ENCODE measurements around the gene FAM81B.
"Not testable (repeated sequence)": the region's sequence is repeated elsewhere in the genome, so short reads cannot be mapped to it uniquely, and the experiment has no call there.

The FAM81B gene

DNA sequence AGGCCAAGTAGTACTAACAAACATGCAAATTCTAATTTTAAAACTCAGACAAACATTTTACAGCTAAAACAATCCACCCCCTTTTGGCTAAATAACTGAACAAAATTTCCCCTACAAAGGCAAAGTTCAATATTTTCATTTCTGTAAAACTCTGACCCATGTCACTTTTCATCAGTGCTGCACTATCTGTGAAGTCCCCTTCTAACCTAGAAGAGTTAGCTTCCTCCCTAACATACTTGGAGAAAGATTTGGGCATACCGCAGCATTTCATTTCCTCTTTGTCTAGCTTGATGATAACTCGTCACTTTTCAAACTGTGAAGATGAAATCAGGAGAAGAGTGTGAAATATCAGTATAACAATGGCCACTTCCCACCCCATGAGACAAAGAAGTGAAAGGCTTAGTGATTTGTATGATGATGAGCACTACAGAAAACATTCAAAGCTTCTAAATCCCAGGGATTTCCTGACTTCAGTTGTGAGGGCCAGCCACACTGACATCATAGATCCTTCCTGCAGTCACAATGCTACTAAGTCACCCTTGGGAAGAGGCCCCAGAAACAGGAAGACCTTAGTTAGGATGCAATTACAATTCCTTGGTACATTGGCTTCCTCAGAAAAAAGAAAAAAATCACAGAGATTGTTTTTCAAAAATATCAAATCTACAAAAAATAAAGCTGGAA, at the start of gene FAM81B:
Gene FAM81B, plus strand, starts transcription at position 555 of the 681 bp plus-strand sequence. Its CDS starts 24 bp downstream, at position 579.
- in situ Hi-C loops (cut with MboI; ENCODE audit: low sequenced_read_pairs): no loop called here

GRCh38 chr5:95341444-95341843, 49.7 kb upstream of the FAM81B start:
- in situ Hi-C loops (cut with MboI; ENCODE audit: low sequenced_read_pairs): not testable (repeated sequence)

DNA sequence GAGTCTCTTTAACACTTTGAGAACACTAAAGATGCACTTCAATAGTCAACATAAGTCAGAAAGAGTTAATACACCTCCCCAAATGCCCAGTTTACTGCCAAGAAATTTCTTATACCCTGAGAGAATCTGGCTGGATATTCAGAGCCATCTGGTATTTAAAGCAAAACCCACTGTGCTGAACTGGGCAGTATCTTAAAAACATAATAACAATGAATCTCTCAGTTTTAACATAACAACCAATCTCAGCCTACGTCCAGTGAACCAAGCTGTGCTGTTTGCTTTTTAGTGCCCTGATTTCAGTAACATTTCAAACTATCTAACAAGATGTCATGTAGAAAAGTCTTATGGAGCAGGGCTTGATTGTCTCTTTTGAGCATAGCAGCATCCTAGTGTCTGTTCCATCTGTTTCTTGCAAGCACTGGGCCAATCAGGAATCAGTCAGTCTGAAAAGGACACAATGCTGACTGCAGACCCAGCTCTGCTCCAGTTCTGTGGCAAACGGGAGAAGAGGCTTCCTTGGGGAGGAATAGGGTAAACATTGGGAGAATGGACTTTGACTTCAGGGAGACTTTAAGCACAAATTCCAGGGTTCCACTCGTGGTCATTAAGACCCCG, 43.6 kb upstream of the FAM81B start:
- in situ Hi-C loops (cut with MboI; ENCODE audit: low sequenced_read_pairs): no loop called here

- in situ Hi-C loops (cut with MboI; ENCODE audit: low sequenced_read_pairs): no loop called here
These were observed 40.5 kb upstream of the FAM81B start for GRCh38 chr5:95350631-95351030.

GRCh38 chr5:95352691-95353090, 38.5 kb upstream of the FAM81B start:
- in situ Hi-C loops (cut with MboI; ENCODE audit: low sequenced_read_pairs): no loop called here

DNA sequence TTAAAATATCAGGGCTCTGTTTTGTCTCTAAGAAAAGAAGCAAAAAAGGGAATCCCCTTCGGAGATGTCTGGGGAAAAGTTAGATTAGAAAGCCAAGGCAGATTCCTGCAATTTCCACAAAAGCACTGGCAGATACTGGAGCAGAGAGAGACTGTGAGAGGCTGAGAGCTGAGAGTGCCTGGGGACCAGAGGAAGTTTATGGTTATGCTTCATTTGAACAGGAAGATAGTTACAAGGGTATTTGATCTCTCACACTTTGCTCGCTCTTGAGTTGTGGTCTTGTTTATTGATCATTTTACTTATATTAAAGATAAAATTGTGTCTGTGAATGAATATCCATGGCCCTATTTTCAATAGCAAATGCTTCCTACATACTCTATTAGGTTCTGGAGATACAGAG, 32.8 kb upstream of the FAM81B start:
- in situ Hi-C loops (cut with MboI; ENCODE audit: low sequenced_read_pairs): no loop called here

GRCh38 chr5:95358848-95359247, 32.3 kb upstream of the FAM81B start:
- in situ Hi-C loops (cut with MboI; ENCODE audit: low sequenced_read_pairs): no loop called here

DNA sequence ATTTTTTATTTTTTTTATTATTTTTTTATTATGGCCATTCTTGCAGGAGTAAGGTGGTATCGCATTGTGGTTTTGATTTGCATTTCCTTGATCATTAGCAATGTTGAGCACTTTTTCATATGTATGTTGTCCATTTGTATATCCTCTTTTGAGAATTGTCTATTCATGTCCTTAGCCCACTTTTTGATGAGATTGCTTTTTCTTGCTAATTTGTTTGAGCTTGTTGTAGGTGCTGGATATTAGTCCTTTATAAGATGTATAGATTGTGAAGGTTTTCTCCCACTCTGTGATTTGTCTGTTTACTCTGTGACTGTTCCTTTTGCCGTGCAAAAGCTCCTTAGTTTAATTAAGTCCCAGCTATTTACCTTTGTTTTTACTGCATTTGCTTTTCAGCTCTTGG, 30.5 kb upstream of the FAM81B start:
- in situ Hi-C loops (cut with MboI; ENCODE audit: low sequenced_read_pairs): not testable (repeated sequence)

DNA sequence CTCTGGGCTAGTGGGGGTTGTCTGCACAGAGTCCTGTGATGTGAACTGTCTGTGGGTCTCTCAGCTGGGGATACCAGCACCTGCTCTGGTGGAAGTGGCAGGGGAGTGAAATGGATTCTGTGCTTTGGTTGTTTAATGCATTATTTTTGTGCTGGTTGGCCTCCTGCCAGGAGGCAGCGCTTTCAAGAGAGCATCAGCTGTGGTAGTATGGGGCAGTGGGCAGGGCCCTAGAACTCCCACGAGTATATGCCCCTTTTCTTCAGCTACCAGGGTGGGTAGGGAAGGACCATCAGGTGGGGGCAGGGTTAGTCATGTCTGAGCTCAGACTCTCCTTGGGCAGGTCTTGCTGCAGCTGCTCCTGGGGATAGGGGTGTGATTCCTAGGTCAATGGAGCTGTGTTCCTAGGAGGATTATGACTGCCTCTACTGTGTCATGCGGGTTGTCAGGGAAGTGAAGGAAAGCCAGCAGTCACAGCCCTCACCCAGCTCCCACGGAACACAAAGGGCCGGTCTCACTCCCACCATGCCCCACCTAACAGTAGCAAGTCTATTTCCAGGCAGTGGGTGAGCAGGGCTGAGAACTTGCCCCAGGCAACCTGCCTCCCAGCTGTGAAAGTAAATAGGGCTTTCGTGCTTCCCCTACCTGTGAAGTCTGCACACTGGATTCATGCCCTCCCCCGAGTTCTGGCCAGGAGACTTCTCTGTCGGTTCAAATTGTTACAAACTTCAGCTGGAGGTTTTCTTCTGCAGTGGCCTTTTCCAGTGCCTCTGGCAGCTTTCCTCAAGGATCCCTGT, 25.7 kb upstream of the FAM81B start:
- in situ Hi-C loops (cut with MboI; ENCODE audit: low sequenced_read_pairs): no loop called here

- in situ Hi-C loops (cut with MboI; ENCODE audit: low sequenced_read_pairs): no loop called here
These were observed 21.4 kb upstream of the FAM81B start for GRCh38 chr5:95369782-95370181.

GRCh38 chr5:95374061-95374460, 17.1 kb upstream of the FAM81B start:
- in situ Hi-C loops (cut with MboI; ENCODE audit: low sequenced_read_pairs): no loop called here

DNA sequence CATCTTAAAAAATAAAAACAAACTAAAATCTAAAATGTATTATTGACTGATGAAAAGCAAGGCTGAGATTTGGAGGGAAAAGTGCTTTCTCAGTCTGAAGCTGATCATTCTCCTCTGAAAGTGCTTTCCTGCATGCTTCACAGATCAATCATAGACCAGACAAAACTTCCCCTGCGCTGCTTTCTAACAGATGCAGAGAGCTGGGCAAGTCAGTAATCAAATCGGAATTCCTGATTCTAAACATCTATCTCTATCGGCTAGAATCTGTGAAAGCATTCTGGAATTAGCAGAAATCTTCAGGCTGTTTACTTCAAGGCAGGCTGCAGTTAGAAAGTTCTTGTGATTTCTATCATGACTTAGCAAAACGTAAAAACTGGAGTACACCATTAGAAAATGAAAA, 15.6 kb upstream of the FAM81B start:
- in situ Hi-C loops (cut with MboI; ENCODE audit: low sequenced_read_pairs): no loop called here

DNA sequence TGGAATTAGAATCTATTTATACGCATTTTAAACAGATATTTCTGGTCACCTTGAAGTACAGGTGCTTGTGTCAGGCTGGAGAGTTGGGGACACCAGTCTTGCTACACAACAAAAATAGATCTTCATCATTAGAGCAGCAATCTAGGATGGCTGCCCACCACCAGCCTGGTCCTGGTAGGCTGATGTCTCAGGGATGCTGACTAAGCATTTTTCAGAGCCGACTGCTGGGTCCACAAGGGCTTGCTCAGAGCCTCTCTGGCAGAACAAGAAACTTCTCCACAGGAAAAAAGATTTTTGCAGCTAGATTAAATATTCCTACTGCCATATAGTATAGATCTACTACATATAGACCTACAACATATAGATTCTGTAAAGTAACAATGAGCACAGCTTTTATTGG, 12.0 kb upstream of the FAM81B start:
- in situ Hi-C loops (cut with MboI; ENCODE audit: low sequenced_read_pairs): no loop called here

DNA sequence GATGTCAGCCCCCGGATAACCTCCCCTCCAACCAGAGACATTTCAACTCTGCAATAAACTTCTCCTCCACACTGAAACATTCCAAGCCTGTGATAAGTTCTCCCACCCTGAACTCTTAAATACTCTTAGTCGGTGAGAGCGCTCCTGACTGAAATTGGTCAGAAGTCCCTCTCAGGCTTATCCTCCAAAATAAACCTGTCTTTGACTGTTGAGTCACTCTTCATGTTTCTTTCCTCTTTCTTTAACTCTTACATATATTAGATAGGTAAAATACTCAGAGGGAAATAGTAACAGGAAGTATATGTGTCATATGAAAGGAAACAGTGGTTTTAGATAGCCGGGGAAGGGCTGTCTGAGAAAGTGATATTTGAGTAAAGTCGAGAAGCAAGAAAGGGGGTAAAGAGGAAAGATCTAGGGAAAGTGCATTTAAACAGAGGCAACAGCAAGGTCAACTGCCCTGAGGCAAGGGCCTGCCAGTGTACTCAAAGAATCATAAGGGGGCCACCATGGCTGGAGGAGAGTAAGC, 11.0 kb upstream of the FAM81B start:
- in situ Hi-C loops (cut with MboI; ENCODE audit: low sequenced_read_pairs): no loop called here

DNA sequence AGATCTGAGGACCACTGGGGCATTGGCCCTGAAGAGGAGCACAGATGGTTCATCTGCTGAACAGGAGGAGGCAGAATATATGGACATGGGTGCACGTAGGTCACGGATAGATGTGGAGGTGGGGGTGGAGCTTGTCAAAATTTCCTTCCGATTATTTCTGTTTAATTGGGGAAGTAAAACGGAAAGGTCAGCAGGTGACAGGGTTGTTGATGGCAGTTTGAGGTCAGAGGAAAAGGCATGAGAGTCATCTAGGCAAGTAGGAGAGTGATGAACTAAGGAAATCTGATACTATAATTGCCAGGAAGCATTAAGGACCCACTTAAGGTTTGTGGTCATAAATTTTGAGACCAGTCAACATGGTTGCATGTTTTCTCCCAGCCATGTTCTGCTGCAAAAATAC, 8.4 kb upstream of the FAM81B start:
- in situ Hi-C loops (cut with MboI; ENCODE audit: low sequenced_read_pairs): no loop called here

GRCh38 chr5:95384485-95385213, 6.5 kb upstream of the FAM81B start:
- in situ Hi-C loops (cut with MboI; ENCODE audit: low sequenced_read_pairs): no loop called here

GRCh38 chr5:95385334-95385733, 5.8 kb upstream of the FAM81B start:
- in situ Hi-C loops (cut with MboI; ENCODE audit: low sequenced_read_pairs): no loop called here

DNA sequence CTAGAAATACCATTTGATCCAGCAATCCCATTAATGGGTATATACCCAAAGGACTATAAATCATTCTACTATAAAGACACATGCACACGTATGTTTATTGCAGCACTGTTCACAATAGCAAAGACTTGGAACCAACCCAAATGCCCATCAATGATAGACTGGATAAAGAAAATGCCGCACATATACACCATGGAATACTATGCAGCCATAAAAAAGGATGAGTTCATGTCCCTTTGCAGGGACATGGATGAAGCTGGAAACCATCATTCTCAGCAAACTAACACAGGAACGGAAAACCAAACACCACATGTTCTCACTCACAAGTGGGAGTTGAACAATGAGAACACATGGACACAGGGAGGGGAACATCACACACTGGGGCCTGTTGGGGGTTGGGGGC, 799 bp downstream of the FAM81B start:
- in situ Hi-C loops (cut with MboI; ENCODE audit: low sequenced_read_pairs): not testable (repeated sequence)

- in situ Hi-C loops (cut with MboI; ENCODE audit: low sequenced_read_pairs): no loop called here
These were observed 1.5 kb downstream of the FAM81B start for GRCh38 chr5:95392593-95393182.

DNA sequence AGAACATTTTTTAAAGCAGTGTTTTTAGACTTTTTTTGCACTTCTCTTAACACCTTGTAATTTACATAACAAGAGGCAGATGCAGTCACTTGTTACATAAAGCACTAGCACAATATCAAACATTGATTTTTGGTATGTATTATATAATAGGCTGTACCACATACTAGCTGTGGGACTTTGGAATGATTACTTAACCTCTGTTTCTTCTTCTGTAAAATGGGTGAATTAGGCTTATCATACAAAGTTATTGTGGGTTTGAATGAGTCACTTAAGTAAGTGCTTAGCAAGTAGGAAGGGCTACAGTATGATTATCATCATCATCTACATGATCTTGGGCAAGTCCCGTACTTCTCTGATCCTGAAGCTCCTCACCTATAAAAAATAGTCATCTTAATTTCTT, 2.1 kb downstream of the FAM81B start:
- in situ Hi-C loops (cut with MboI; ENCODE audit: low sequenced_read_pairs): no loop called here

DNA sequence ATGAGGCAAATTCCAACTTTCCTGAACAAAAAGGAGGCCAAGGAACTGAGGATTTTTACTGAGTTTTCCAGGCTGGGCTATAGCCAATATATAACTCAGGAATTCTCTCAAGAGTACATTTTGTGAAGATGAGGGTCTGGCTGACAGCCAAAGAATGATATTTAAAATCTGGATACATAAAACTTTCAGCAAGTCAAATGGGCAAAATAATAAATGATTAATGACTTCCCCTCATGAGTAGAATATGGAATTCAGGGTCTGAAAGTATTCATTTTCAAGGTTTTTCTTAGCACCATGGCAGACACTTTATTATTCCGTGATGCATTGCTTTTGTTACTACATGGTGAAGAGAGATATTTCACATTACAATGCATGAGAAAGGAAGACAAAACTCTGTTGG, 7.8 kb downstream of the FAM81B start:
- in situ Hi-C loops (cut with MboI; ENCODE audit: low sequenced_read_pairs): no loop called here
